AG20443 (cell line): ENCODE results near the gene SSBP4.

Experiments used
- DNase-seq: peaks from one replicate; pipeline ENCODE4 v3.0.0; 2012; ENCODE audit warnings: low spot score, mixed read lengths

Gene SSBP4

GRCh38 chr19:18469069-18469846 lies 50.1 kb downstream of the SSBP4 start:
- DNase-seq = peak; percentile 77

- no peak for DNase-seq
Observed at GRCh38 chr19:18470787-18471186, 51.6 kb downstream of the SSBP4 start.

- DNase-seq = no peak
Observed at GRCh38 chr19:18473003-18473705, 54.0 kb downstream of the SSBP4 start.

GRCh38 chr19:18473706-18474087 lies 54.5 kb downstream of the SSBP4 start:
- no peak for DNase-seq

GRCh38 chr19:18474366-18474887 lies 55.2 kb downstream of the SSBP4 start:
- no peak for DNase-seq

- DNase-seq = no peak
Observed at GRCh38 chr19:18475004-18475453, 55.8 kb downstream of the SSBP4 start.

GRCh38 chr19:18475762-18476331 lies 56.6 kb downstream of the SSBP4 start:
- no peak for DNase-seq

GRCh38 chr19:18476507-18477041 lies 57.4 kb downstream of the SSBP4 start:
- DNase-seq = no peak

- no peak for DNase-seq
Observed at GRCh38 chr19:18477042-18477779, 58.0 kb downstream of the SSBP4 start.

- DNase-seq = no peak
Observed at GRCh38 chr19:18477974-18478373, 58.8 kb downstream of the SSBP4 start.

- peak; percentile 91 for DNase-seq
Observed at GRCh38 chr19:18478545-18479311, 59.5 kb downstream of the SSBP4 start.

GRCh38 chr19:18480006-18480691 lies 61.0 kb downstream of the SSBP4 start:
- peak; percentile 85 for DNase-seq

- no peak for DNase-seq
Observed at GRCh38 chr19:18481505-18482222, 62.5 kb downstream of the SSBP4 start.

GRCh38 chr19:18483119-18483890 lies 64.1 kb downstream of the SSBP4 start:
- DNase-seq = no peak
